ENCODE results near the gene TBK1.

DNA sequence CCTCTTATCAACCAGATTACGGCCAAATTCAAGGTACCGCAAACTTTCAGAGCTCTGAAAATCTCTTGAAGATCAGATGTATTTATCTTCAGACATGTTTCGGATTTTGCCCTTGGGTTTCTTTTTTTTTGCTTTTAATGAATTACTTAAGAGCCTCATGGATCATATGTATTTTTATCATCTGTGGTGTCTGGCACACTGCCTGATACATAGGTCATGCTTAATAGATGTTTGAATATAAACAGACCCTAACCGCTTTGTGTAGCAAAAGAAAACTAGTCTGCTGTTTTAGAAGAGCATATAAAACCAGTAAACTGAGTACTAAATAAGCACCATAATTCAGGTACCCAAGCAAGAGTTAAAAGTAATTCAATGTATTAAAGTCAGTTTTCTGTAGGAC is 20.1 kb upstream of the TBK1 start:
- TF ChIP-seq, protein P1, sequence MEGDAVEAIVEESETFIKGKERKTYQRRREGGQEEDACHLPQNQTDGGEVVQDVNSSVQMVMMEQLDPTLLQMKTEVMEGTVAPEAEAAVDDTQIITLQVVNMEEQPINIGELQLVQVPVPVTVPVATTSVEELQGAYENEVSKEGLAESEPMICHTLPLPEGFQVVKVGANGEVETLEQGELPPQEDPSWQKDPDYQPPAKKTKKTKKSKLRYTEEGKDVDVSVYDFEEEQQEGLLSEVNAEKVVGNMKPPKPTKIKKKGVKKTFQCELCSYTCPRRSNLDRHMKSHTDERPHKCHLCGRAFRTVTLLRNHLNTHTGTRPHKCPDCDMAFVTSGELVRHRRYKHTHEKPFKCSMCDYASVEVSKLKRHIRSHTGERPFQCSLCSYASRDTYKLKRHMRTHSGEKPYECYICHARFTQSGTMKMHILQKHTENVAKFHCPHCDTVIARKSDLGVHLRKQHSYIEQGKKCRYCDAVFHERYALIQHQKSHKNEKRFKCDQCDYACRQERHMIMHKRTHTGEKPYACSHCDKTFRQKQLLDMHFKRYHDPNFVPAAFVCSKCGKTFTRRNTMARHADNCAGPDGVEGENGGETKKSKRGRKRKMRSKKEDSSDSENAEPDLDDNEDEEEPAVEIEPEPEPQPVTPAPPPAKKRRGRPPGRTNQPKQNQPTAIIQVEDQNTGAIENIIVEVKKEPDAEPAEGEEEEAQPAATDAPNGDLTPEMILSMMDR (IDR thresholded peaks at IDR 0.05) = no peak
- no peak for TF ChIP-seq POLR2A (IDR thresholded peaks at IDR 0.05)

Measured in Peyer's patch (tissue), 4 donors.